ENCODE data around the gene TRANK1. TPM values are rescaled to one million over a fixed set of nuclear protein-coding genes. Genes with fewer than 3 reads are reported as not detected.

Gene TRANK1
- total RNA-seq, 1 experiment from 2014 or later = 1.1 TPM

GRCh38 chr3:36784138-36784635 is 160.7 kb downstream of the TRANK1 start:
- Histone ChIP-seq H2AFZ (ENCODE audit: low read depth, low read length, poor library complexity, severe bottlenecking) (no peak overlapping the region), H3K36me3 (ENCODE audit: control insufficient read depth in 1 of 2, insufficient read depth in 2 of 2, low read length in 2 of 2) (no peaks in the 10 kb centered on the region), H3K4me3 (replicated peaks in 1 of 2; ENCODE audit: low read depth in 1 of 2, low read length in 2 of 2) (no peak overlapping the region), H3K9me2 (ENCODE audit: insufficient read depth) (no peaks in the 10 kb centered on the region), H3K9ac (ENCODE audit: low read length) (no peak overlapping the region), H3K4me1 (ENCODE audit: control insufficient read depth in 1 of 2, insufficient read depth in 2 of 2, low read length in 2 of 2) (no peaks in the 10 kb centered on the region), H4K20me1 (ENCODE audit: insufficient read depth) (no peaks in the 10 kb centered on the region), H3K9me3 (ENCODE audit: control insufficient read depth in 1 of 2, insufficient read depth in 1 of 2, low read depth in 1 of 2, low read length in 2 of 2) (no peaks in the 10 kb centered on the region), H3K27ac (ENCODE audit: low read depth, low read length) (no peak overlapping the region), H3K4me2 (ENCODE audit: low read length) (no peak overlapping the region), H3K79me2 (ENCODE audit: insufficient read depth, low read length) (no peaks in the 10 kb centered on the region), H3K27me3 (ENCODE audit: insufficient read depth, low read length) (peaks cover 41% of the 10 kb centered on the region)
- no peak for DNase-seq (ENCODE audit: low read depth, low spot score)
- intact Hi-C loops (cut with micrococcal nuclease) = no loop called here
- RAD21 ChIA-PET (ENCODE audit: low non-redundant PET in 1 of 2, low total read pairs in 2 of 2, uncharacterized antibody in 2 of 2, unreplicated experiment in 2 of 2) = no interaction called here
- POLR2A ChIA-PET = no interaction called here
- CTCF ChIA-PET = no interaction called here
- no peak for TF ChIP-seq ZNF274 (IDR thresholded peaks at IDR 0.05; ENCODE audit: low read depth, low read length)
- no peak for TF ChIP-seq EZH2phosphoT487 (IDR thresholded peaks at IDR 0.05; ENCODE audit: borderline replicate concordance)
- TF ChIP-seq, protein P1, sequence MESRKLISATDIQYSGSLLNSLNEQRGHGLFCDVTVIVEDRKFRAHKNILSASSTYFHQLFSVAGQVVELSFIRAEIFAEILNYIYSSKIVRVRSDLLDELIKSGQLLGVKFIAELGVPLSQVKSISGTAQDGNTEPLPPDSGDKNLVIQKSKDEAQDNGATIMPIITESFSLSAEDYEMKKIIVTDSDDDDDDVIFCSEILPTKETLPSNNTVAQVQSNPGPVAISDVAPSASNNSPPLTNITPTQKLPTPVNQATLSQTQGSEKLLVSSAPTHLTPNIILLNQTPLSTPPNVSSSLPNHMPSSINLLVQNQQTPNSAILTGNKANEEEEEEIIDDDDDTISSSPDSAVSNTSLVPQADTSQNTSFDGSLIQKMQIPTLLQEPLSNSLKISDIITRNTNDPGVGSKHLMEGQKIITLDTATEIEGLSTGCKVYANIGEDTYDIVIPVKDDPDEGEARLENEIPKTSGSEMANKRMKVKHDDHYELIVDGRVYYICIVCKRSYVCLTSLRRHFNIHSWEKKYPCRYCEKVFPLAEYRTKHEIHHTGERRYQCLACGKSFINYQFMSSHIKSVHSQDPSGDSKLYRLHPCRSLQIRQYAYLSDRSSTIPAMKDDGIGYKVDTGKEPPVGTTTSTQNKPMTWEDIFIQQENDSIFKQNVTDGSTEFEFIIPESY (IDR thresholded peaks at IDR 0.05; ENCODE audit: extremely low read depth, insufficient replicate concordance, low read length) = no peak
- no peak for TF ChIP-seq SRF (IDR thresholded peaks at IDR 0.05; ENCODE audit: low read depth)
- no peak for TF ChIP-seq CBX3 (IDR thresholded peaks at IDR 0.05; ENCODE audit: low read depth)
- no peak for TF ChIP-seq TCF7L2 (IDR thresholded peaks at IDR 0.05; ENCODE audit: borderline replicate concordance, extremely low read depth, insufficient read depth, insufficient read length)
- BruUV-seq (replicated peaks) = no TSS peak
- ATAC-seq = no peak
